ENCODE measurements around the gene MDM2.

Gene MDM2

GRCh38 chr12:68882251-68882964, 74.4 kb downstream of the MDM2 start:
- no peak for DNase-seq

GRCh38 chr12:68883151-68883550, 75.2 kb downstream of the MDM2 start:
- no peak for DNase-seq

- DNase-seq: no peak
These were observed 76.3 kb downstream of the MDM2 start for GRCh38 chr12:68884251-68884650.

GRCh38 chr12:68885381-68885780, 77.4 kb downstream of the MDM2 start:
- no peak for DNase-seq

GRCh38 chr12:68886636-68887572, 78.9 kb downstream of the MDM2 start:
- DNase-seq: no peak

GRCh38 chr12:68887641-68888040, 79.7 kb downstream of the MDM2 start:
- DNase-seq: no peak

- DNase-seq: no peak
These were observed 80.3 kb downstream of the MDM2 start for GRCh38 chr12:68888243-68888642.

GRCh38 chr12:68890701-68891113, 82.7 kb downstream of the MDM2 start:
- no peak for DNase-seq

GRCh38 chr12:68891141-68891540, 83.2 kb downstream of the MDM2 start:
- no peak for DNase-seq

- no peak for DNase-seq
These were observed 85.2 kb downstream of the MDM2 start for GRCh38 chr12:68893201-68893600.

- no peak for DNase-seq
These were observed 85.8 kb downstream of the MDM2 start for GRCh38 chr12:68893741-68894140.

GRCh38 chr12:68894276-68894855, 86.4 kb downstream of the MDM2 start:
- no peak for DNase-seq

- no peak for DNase-seq
These were observed 89.0 kb downstream of the MDM2 start for GRCh38 chr12:68896881-68897540.

GRCh38 chr12:68899251-68899771, 91.3 kb downstream of the MDM2 start:
- peak; percentile 73 for DNase-seq

GRCh38 chr12:68900241-68900640, 92.3 kb downstream of the MDM2 start:
- DNase-seq: no peak
